ENCODE data around the gene ZC3HAV1.

DNA sequence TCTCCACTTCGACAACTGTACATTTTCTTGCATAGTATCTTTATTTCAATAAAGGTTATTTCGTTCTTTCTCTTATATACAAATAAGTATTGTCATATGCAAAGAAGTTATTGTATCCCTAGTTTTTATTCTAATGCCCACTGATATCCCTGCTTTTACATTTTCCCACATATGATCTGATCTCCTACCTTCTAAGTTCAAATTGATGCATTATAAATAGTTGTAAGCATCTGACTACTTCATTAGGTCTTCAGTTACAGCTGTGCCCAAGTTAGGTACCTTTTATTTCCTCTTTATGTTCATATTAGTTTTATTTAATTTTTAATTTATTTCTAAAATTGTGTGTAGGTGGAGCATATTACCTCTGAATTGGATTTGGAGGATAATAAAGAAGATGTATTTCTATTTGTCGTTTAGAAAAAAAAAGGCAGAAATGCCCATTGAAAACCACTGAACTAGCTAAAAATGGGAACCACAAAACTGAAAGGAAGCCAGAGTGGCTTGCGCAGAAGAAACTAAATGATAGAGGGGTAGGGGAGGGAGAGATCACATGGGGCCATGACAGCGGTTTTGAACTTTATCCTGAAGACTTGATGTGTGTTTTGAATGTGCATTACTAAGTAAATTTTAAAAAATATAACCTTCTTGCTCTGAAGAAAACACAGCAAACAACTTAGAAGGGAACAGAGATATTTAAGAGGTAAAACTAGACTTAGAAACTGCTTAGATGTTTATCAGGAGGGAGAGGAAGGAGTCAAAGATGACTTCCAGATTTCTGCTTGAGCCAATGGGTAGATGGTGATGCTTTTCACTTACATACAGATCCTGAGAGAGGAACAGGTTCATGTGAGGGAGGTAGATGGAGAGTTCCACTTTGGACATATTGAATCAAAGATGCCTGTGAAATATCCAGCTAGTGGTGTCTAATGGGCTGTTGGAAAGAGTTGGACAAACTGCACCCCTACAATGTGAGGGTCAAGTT, 64.4 kb downstream of the ZC3HAV1 start:
- TF ChIP-seq SIN3A (IDR thresholded peaks at IDR 0.05; ENCODE audit: borderline replicate concordance, insufficient read depth, low read length) = no peak
- no peak for TF ChIP-seq FOXP2 (optimal IDR thresholded peaks at IDR 0.05; ENCODE audit: borderline replicate concordance, extremely low read depth, extremely low read length, insufficient read depth)
- no peak for TF ChIP-seq TAF1 (IDR thresholded peaks at IDR 0.05; ENCODE audit: borderline replicate concordance, insufficient read depth, low read length)
